Measurements from ENCODE around the gene ZNF385D.

The ZNF385D gene

DNA sequence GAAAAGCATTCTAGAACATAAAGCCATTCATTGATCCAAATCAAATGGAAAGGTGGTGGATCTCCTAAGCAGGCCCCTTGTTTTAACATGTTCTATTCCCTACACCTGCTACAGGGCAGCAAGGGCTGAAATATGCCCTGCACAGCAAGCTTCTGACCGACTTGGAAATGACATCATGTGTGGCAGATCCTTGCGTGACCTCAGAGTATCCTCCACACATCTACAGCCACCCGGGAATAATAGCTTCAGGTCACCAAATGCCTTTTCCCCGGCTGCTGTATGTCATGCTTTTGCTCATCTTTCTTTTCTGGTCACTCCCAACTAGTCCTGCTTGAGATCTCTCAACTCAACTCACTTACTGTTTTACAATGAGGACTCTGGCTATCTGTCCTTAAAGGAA is 158.2 kb downstream of the ZNF385D start:
- CTCF ChIA-PET, result interaction anchor here (0.7 kb wide), 1 partner anchor 10 kb away, joined by 3 read pairs; no protein-coding TSS in a partner anchor

DNA sequence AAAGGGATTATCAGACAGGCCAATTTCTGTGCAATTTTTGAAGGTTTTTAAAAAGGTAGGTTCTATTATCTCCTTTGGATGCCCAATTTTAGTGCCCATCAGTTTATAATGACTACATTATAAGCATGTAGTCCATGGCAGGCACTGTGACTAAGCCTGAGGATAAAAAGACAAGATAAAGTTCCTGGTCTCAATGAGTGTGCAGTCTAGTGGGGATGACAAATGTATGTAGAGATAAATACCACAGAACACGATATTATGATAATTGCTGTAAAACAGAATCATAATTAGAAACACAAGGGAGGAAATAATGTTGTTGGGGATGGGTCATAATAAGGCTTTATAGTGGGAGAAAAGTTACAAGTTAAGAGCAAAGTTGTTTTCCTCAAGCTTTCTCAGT is 163.1 kb downstream of the ZNF385D start:
- POLR2A ChIA-PET, result no interaction called here
- DNase-seq (ENCODE audit: extremely low spot score), result no peak
- CTCF ChIA-PET, result interaction anchor here (0.8 kb wide), 1 partner anchor 13 kb away, joined by 3 read pairs; no protein-coding TSS in a partner anchor
- TF ChIP-seq CTCF (IDR thresholded peaks at IDR 0.05; ENCODE audit: control extremely low read depth, extremely low read depth, low read depth, missing control alignments), result no peak

More for the DNA sequence above, 158.2 kb downstream of the ZNF385D start:
- no peak for TF ChIP-seq CTCF (IDR thresholded peaks at IDR 0.05; ENCODE audit: control extremely low read depth, extremely low read depth, low read depth, missing control alignments)
- POLR2A ChIA-PET, result no interaction called here
- DNase-seq (ENCODE audit: extremely low spot score), result no peak

- no peak for DNase-seq (ENCODE audit: extremely low spot score)
- CTCF ChIA-PET, result interaction anchor here (1.7 kb wide), 1 partner anchor 15 kb away, joined by 5 read pairs; no protein-coding TSS in a partner anchor
- POLR2A ChIA-PET, result no interaction called here
- TF ChIP-seq CTCF (IDR thresholded peaks at IDR 0.05; ENCODE audit: control extremely low read depth, extremely low read depth, low read depth, missing control alignments), result no peak
Measured at GRCh38 chr3:21585216-21585740, 165.7 kb downstream of the ZNF385D start.

DNA sequence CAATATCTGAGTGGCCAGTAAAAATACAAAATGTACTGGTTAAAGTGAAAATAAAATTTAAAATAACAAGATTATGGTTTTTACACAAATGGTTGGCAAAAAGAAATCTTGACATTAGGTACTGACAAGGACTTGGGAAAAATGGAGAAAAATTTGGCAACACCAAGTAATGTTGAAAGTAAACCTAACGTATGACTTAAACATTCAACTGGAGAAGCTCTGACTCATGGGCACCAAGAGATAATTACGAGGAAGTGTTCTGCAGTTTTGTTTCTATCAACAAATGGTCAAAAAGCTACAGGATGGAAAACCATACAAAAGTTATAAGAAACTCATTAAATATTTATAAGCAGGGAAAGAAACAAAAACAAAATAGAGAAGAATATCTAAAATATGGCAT is 177.7 kb downstream of the ZNF385D start:
- POLR2A ChIA-PET, result no interaction called here
- no peak for TF ChIP-seq CTCF (IDR thresholded peaks at IDR 0.05; ENCODE audit: control extremely low read depth, extremely low read depth, low read depth, missing control alignments)
- DNase-seq (ENCODE audit: extremely low spot score), result no peak
- CTCF ChIA-PET, result interaction anchor here (1.2 to 1.7 kb wide), 2 partner anchors 24 to 29 kb away, joined by 3 to 4 read pairs; no protein-coding TSS in a partner anchor

GRCh38 chr3:21564531-21564930 is 186.5 kb downstream of the ZNF385D start:
- ChIA-PET POLR2A (no interaction called here), CTCF (interaction anchor here (3.3 kb wide), 1 partner anchor 12 kb away, joined by 8 read pairs; no protein-coding TSS in a partner anchor)
- DNase-seq (ENCODE audit: extremely low spot score), result no peak
- no peak for TF ChIP-seq CTCF (IDR thresholded peaks at IDR 0.05; ENCODE audit: control extremely low read depth, extremely low read depth, low read depth, missing control alignments)

GRCh38 chr3:21562243-21562642 is 188.8 kb downstream of the ZNF385D start:
- ChIA-PET CTCF (no interaction called here), POLR2A (no interaction called here)
- no peak for TF ChIP-seq CTCF (IDR thresholded peaks at IDR 0.05; ENCODE audit: control extremely low read depth, extremely low read depth, low read depth, missing control alignments)
- no peak for DNase-seq (ENCODE audit: extremely low spot score)
